Fibroblast of villous mesenchyme (primary cell): Measurements from ENCODE around the gene DTNA. TPM values are rescaled to one million over a fixed set of nuclear protein-coding genes. Genes with fewer than 3 reads are reported as not detected.
"Not testable (repeated sequence)": the region's sequence is repeated elsewhere in the genome, so short reads cannot be mapped to it uniquely, and the experiment has no call there.

Experiments used
- DNase-seq: peaks from one replicate; pipeline ENCODE4 v3.0.0-alpha.2; 2010; ENCODE audit warnings: low read depth
- H3K4me3 ChIP-seq: 2 replicates; pipeline ENCODE4 v1.5.1; 2011; ENCODE audit warnings: low read depth, mild to moderate bottlenecking, low read length
- CTCF ChIP-seq: IDR thresholded peaks from 2 replicates; pipeline ENCODE4 v1.5.1; 2012; ENCODE audit warnings: low read depth, mild to moderate bottlenecking, low read length; ENCODE audit not compliant: insufficient read depth
- total RNA-seq: library from RNA; depleted of rRNA; stranded (reverse); fragments of >200 nt; gene quantifications from 2 replicates; pipeline ENCODE4 v1.2.3, GENCODE V29; 2012

Gene DTNA
- total RNA-seq, 1 donor = 18.1 TPM

- TF ChIP-seq CTCF = peak; percentile 38
- DNase-seq = peak; percentile 43
- H3K4me3 ChIP-seq = no peak overlapping the region
Observed at GRCh38 chr18:34723143-34723542, 13.0 kb downstream of the DTNA start.

- H3K4me3 ChIP-seq, DNase-seq: not testable (repeated sequence)
Observed at GRCh38 chr18:34725737-34726136, 15.6 kb downstream of the DTNA start.

GRCh38 chr18:34726286-34727004 is 16.3 kb downstream of the DTNA start:
- no peak for TF ChIP-seq CTCF
- DNase-seq = no peak
- H3K4me3 ChIP-seq = no peak overlapping the region

GRCh38 chr18:34729264-34729663 is 19.2 kb downstream of the DTNA start:
- DNase-seq = peak; percentile 45
- no peak overlapping the region for H3K4me3 ChIP-seq
- TF ChIP-seq CTCF = peak; percentile 71

GRCh38 chr18:34729740-34730355 is 19.8 kb downstream of the DTNA start:
- no peak for TF ChIP-seq CTCF
- H3K4me3 ChIP-seq = no peak overlapping the region
- DNase-seq = no peak

- H3K4me3 ChIP-seq = no peak overlapping the region
- TF ChIP-seq CTCF = no peak
- no peak for DNase-seq
Observed at GRCh38 chr18:34730774-34731173, 20.7 kb downstream of the DTNA start.

- TF ChIP-seq CTCF = no peak
- no peak for DNase-seq
Observed at GRCh38 chr18:34734056-34734455, 24.0 kb downstream of the DTNA start.

GRCh38 chr18:34734526-34734925 is 24.4 kb downstream of the DTNA start:
- not testable (repeated sequence) for DNase-seq, H3K4me3 ChIP-seq

More at GRCh38 chr18:34734056-34734455, 24.0 kb downstream of the DTNA start:
- H3K4me3 ChIP-seq = no peak overlapping the region
